GM10847 (cell line): ENCODE measurements around the gene CDH22.

ENCODE experiments used
- POLR2A ChIP-seq: IDR thresholded peaks from 2 replicates; pipeline ENCODE4 v1.6.1; 2011; ENCODE audit not compliant: insufficient read length; ENCODE audit errors: extremely low read depth

The CDH22 gene

DNA sequence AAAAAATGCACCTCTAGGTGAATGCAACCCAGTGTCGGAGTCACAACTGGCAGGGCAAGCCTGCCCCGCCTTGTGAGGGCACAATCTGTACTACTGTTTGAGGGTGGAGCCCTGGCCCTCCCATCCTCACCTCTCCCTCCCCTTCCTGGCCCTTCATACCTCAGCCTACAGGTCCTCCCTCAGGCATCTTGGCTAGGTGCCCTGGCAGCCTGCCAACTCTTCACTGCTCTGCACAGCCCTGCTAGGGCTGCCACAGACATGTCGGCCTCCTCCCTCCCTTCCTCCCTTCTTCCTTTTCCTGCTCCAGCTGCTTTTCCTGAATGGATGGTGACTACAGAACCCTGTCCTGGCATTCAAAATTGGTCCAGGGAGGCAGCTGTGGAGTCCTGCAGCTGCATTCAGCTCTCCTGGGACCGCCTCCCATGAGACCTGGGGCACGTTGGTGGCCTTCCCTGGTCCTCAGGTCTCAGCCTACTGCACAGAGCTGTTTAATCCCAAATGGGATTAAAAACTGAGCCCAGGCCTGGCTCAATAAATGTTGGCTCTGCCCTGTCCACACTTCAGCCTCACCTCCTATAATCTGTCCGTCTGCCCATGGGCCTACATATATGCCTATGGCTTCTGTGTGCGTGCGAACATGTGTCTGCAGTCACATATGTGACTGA, 52.7 kb downstream of the CDH22 start:
- TF ChIP-seq POLR2A, result no peak

DNA sequence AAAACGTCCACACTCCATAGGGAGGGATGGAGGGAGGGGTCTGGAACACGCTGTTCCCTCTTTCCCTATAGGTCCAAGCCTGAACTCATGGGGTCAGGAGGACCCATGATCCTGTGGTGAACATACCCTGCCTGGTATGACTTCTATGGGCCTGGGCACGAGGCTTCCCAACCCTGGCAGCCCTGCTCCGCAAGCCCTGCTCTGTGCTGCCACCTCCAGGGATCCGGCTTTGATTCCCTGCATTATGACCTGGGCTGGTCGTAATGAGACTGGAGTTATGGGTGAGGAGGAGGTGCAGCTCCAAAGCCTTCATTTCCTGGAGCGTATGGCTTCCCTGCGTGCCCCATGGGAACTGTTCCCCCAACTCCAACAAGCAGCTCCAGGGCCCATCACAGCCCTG, 54.9 kb downstream of the CDH22 start:
- TF ChIP-seq POLR2A, result no peak

DNA sequence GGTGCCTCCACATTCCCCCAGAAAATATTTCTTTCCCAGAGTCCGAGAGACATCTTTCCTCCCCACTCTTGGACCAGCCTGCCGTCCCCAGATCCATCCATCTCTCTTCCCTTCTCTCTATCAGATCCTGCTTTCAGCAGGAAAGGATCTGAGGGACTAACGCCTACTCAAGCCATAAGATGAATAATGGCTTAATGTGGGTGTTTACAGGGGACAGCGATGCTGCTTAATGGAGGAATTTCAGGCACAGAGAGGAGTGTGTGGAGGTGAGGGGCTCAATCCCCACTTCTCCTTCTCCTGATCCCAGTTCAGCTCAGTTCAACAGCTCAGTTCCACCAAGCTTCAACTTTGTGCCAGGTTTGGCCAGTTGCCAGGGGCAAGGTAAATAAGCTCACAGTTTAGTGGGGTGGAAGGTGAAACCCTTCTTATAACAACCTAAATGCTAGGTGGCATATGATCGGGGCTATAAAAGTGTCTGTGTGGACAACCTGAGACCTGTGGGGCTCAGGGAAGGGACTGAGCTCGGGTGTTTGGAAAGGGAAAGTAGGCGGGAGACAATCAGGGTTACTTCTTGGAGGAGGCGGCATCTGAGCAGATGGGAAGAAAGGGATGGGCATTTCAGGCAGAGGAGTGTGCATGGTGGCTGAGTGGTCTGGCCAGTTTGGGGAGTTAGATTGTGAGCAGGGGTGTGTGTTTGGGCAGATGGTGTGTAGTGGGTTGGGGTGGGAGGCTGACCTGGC, 55.8 kb downstream of the CDH22 start:
- TF ChIP-seq POLR2A, result no peak

DNA sequence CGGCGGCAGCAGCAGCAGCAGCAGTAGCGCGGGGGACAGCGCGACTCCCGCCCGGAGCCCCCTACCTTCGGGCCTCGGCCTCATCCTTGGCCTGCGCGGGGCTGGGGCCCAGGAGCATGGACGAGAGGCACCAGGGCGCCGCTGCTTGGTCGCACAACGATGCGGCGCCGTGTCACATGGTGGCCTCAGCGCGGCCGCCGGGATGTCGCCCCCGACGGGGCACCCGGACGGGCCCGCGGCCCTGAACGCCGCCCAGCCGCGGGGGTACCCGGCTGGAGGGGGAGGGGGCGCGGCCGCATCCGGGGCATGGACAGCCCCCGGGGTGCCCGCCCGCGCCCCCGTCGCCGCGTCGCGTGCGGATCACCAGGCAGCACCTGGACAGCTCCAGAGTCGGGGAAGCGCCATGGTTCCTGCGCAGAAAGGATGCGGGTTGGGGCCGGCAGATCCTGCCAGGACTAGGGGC, 57.1 kb downstream of the CDH22 start:
- no peak for TF ChIP-seq POLR2A

DNA sequence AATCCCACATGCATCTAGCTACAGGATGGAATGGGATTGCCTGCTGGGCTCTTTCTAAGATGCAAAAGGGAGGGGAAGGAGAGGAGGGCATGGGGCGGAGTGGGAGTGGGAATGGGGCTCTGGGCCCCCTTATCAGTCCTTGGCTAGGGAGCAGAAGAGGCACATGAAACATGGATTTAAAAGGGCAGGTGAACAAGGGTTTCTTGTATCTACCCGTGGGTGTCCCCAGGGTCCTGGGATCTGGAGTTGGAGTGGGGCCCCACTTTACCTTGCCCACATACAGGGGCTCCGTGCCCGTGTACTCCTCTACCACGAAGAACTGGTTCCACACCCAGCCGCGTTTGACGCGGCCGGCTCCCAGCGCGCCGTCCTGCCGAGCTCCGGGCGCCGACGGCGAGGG, 57.5 kb downstream of the CDH22 start:
- TF ChIP-seq POLR2A, result no peak

DNA sequence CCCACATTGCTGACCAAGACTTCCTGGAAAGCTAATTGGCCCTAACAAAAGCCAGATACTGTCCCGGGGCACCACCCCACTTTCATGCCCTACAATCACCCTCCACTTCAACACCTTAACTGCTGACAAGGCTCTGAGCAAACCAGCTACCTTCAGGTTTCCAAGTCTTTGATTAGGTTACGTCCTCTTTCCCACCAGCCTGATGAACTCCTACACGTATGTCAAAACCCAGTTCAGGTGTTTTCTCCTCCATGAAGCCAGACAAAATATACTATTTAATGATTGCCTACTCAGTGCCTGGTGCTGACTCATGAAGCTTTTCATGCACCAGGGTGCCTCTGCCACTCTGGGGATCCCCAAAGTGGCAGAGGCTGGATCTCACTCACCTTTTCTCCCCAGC, 58.6 kb downstream of the CDH22 start:
- no peak for TF ChIP-seq POLR2A

DNA sequence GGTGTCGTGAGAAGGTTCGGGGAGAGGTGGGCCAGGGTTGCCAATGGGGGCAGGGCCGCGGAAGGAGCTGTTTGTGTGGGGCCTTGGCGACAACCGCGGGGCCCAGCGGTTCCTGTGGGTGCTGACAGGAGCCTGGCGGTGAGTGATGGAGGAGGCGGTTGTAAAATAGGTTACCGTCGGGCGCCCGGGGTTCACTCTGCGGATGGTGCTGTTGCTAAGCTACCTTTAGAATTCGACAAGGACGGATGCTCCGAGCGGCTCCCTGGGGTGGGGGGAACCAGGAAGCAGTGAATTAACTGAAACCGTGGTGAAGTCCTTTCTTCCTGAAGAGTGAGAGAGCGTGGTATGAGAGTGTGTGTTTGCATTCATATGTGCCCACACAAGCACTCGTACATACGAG, 61.7 kb downstream of the CDH22 start:
- TF ChIP-seq POLR2A, result no peak

DNA sequence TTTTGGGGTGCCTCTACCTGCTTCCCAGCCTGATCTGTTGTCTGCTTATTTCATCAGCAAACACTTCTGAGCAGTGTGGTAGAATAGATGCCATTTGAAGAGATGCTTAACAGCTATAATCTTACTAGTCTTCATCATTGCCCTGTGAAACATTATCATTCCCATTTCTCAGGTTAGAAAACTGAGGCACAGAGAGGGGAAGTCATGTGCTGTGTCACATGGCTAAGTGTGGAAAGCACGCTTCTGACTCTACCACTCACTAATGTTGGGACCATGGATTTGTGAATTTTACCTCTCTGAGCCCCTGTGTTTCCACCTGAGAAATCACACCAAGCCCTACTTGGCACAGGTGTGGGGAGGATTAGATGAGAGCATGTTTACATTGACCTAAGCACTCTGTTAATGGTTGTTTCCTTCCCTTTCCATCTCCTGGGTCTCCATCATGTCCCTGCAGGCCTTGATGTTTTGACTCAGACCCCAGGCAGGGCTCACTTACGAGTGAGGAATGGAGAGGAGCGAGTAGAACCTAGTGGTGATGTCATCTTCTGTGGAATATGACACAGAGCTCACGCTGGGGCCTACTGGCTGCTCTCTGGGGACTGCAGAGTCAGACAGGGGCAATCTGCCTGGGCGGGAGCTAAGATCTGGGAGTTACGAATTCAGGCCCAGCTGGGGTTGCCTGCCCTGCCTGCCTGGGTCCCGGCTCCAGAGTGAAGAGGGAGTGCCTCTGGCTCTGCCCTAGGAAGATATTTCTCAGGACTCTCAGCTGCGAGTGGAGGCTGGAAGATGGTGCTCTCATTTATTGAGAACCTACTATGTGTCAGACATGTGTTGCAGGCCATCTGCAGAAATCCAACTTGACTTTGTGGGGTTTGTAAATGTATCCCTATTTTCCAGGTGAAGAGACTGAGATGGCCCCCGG, 64.3 kb downstream of the CDH22 start:
- TF ChIP-seq POLR2A, result no peak

DNA sequence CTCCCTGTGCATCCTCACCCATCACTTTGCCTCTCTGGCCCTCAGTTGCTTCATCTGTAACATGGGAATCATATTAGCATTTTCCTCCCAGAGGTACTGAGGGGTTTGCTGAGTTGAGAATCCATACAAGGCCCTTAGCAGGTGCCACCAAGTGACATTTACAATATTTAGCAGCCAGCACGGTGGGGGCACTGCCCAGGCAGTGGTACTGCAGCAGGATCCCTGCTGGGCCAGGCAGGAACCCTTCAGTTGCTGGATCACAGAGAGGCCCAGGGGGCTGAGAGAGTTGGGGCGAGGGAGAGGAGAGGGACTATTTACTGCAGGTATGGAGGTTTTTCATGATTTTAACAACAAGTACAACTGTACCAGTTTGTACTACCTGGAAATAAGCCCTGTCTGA, 65.9 kb downstream of the CDH22 start:
- no peak for TF ChIP-seq POLR2A

DNA sequence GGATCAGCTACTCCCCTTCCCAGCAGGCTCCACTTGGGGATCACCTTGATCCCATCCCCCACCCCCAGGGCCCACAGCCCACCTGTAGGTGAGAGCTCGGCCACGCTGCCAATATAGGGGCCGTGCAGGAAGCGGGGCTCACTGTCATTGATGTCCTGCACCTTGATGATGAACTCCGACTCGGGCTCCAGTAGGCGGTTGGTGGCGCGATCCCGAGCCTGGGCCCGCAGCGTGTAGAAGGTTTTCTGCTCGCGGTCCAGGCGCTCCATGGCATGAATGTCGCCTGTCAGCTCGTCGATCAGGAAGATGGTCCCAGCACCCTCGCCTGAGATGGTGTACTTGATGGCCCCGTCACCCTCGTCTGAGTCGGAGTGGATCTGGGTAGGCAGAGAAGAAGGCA, 67.4 kb downstream of the CDH22 start:
- TF ChIP-seq POLR2A, result no peak

DNA sequence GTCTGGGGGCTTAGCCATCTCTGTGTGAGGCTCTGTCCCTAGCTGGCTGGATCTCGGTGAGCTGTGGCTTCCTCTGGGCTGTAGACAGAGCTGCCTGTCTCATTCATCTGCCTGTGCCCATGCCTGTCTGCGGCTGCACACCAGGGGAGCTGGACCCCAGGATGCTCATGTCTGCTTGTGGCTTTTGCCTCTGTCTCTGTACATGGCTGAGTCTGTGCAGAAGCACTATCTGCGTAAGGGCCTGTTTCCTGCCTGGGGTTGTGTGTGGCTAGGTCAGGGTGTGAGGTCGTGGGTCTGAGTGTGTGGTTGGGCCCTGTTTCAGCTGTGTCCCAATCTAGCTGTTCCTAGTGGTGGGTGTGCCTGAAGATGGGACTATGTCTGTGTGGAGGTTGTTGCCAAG, 68.2 kb downstream of the CDH22 start:
- no peak for TF ChIP-seq POLR2A

DNA sequence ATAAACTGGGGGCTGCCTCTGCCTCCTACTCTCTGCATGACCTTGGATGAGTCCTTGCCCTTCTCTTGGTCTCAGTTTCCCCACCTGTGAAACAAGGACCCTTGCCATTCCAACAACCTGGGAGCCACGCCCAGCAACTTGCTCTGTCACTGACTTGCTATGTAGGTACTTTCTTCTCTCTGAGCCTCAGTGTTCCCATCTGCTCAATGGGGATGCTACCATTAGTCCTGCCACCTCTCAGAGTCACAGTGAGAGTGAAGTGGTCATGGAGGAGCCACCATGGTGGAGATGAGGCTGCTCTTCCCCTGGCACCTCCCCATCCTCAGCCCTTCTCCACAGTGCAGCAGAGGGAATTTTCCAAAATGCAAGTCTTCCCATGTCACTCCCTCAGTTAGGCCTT, 70.6 kb downstream of the CDH22 start:
- no peak for TF ChIP-seq POLR2A

DNA sequence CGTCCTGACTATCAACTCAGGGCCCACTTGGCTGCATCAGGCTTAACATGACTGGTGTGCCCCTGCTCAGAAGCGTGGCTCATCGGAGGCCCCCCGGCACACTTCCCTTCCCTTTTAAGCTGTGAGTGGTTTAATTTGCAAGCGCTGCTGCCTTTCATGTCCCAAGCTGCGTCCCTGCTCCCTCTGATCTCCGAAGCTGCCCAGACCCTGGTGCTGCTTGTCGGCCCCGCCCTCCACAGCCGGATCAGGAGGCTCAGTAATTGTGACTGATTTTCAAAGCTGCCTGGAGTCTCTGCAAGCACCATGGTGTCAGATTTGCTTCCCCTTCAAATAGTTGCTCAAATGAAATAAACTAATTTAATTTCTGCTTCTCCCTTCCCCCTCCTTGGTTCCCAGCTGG, 71.1 kb downstream of the CDH22 start:
- no peak for TF ChIP-seq POLR2A

DNA sequence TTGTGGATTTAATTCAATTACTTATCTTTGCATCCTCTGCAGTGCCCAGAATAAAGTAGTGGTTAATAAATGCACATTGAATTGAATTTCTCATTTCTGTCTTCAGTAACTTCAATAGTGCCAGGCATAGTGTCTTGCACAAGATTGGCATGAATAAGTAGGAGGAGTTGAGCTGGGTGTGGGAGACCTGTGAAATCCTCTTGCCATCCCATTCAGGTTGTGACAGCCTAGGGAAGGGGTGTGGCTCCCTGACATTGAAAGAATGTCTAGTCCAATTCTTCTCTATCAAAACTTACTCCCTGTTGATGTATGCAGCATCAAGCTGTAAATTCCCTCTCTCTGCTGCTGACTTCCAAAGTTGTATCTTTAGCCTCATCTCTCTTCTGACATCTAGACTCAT, 73.2 kb downstream of the CDH22 start:
- TF ChIP-seq POLR2A, result no peak

DNA sequence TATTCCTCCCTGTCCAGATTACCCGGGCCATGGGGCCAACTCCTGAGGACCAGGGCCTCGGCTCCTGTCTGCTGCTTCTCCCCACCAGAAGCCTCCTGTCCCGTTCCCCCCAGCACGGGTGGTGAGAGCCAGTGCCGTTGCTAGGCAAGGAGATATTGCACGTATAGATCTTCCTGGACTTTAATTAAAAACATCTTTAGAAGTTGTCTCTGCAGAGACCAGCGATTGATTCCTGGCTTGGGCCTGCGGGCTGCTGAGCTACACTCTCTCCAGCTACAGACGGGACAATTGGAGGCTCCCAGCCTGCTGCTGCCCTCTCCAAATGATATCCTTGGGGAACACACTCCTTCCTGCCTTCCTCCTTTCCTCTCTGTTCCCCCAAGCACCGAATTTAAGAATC, 74.6 kb downstream of the CDH22 start:
- TF ChIP-seq POLR2A, result no peak

DNA sequence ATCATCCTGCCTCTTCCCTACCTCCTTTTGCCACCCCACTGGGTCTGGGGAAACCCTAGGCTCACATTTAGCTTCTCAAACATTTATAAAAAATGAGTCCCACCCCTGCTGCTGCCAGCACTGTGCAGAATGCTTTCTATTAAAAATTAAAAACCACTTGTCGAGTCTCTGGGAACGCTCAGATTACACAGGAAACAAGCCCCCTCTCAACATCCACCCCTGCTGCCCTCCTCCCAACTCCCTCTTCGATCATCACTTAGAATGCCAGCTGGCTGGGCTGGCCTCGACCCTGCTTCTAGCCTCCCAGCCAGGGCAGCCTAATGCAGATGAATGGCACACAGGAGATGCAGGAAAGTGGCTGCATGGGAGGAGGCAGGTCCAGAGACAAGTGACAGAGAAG, 75.8 kb downstream of the CDH22 start:
- no peak for TF ChIP-seq POLR2A
